Erythroblast (primary cell): Measurements from ENCODE around the gene AGO4.

Experiments
- GATA1 ChIP-seq: IDR thresholded peaks from 2 replicates; pipeline ENCODE4 v1.6.1; 2011; ENCODE audit warnings: low read depth, mild to moderate bottlenecking, control low read depth, low read length, moderate library complexity
- POLR2A ChIP-seq: IDR thresholded peaks from 2 replicates; pipeline ENCODE4 v1.6.1; 2011; ENCODE audit warnings: mild to moderate bottlenecking, low read length

DNA sequence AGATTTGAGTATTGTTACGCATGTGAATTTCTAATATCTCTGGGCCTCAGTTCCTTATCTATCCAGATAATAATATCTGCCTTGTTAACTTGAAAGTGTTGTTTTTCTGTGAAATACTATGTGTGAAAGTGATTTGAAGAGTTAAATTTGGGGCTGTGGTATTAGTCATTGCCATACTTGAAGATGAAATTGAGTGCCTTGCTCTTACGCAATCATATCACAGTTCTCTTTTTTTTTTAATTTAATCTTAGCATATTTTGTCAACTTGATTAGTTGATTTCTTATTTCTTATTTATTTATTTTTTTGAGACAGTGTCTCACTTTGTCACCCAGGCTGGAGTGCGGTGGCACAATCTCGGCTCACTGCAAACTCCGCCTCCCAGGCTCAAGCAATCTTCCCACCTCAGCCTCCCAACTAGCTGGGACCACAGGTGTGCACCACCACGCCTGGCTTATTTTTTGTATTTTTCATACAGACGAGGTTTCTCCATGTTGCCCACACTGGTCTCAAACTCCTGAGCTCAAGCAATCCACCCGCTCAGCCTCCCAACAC is 31.0 kb downstream of the AGO4 start:
- no peak for TF ChIP-seq POLR2A
- no peak for TF ChIP-seq GATA1
